Suprapubic skin (tissue), 3 donors: ENCODE data around the gene MBNL2.

ENCODE experiments used
- CTCF ChIP-seq, 2 donors: fragments of 200-600 bp in 1 of 2; fragments of 450-650 bp in 1 of 2; sonication (generic) in 1 of 2; IDR thresholded peaks; one replicate each; pipeline ENCODE4 v1.5.1; 2016 to 2019; ENCODE audit warnings: antibody characterized with exemption in 2 of 2, mild to moderate bottlenecking in 1 of 2, moderate library complexity in 1 of 2
- POLR2A ChIP-seq, 2 donors: fragments of 450-650 bp; IDR thresholded peaks; one replicate each; pipeline ENCODE4 v1.6.1; 2017; ENCODE audit warnings: antibody characterized with exemption in 2 of 2, mild to moderate bottlenecking in 2 of 2, moderate library complexity in 2 of 2

- TF ChIP-seq POLR2A (IDR thresholded peaks at IDR 0.05) (no peak), CTCF (IDR thresholded peaks at IDR 0.05) (no peak)
Measured at GRCh38 chr13:97324115-97324514, 102.0 kb downstream of the MBNL2 start.
